WTC11 (cell line): Measurements from ENCODE around the gene ACTN1. TPM values are rescaled to one million over a fixed set of nuclear protein-coding genes. Genes with fewer than 3 reads are reported as not detected.

Source experiments
- ATAC-seq: fragments of 200-7000 bp; cut with Tn5 transposase; 2 replicates; pipeline ENCODE4 v1.10.0; 2021; ENCODE audit warnings: mild to moderate bottlenecking, moderate library complexity
- CTCF ChIA-PET: fragments of 300-600 bp; sonication (Branson Sonifier 250); formaldehyde crosslinking; loops from one replicate; lab custom pipeline; 2021; ENCODE audit warnings: antibody characterized with exemption; lab: Charles Lee
- POLR2A ChIA-PET: fragments of 350-600 bp; sonication (Branson Sonifier 250); formaldehyde crosslinking; loops from one replicate; lab custom pipeline; 2021; ENCODE audit warnings: antibody characterized with exemption; lab: Charles Lee
- DNase-seq: peaks from one replicate; pipeline ENCODE4 v3.0.0; 2021; ENCODE audit warnings: low spot score
- H3K27ac Mint-ChIP-seq: 2 replicates; pipeline ENCODE4 v1.8.0; 2021; ENCODE audit warnings: mixed read lengths
- H3K27me3 Mint-ChIP-seq: 2 replicates; pipeline ENCODE4 v1.8.0; 2021; ENCODE audit warnings: low read depth, mild to moderate bottlenecking, moderate library complexity, mixed read lengths
- H3K36me3 Mint-ChIP-seq: 2 replicates; pipeline ENCODE4 v1.8.0; 2021; ENCODE audit warnings: mixed read lengths
- H3K4me1 Mint-ChIP-seq: 2 replicates; pipeline ENCODE4 v1.8.0; 2022; ENCODE audit warnings: mixed read lengths
- H3K4me3 Mint-ChIP-seq: 2 replicates; pipeline ENCODE4 v1.8.0; 2021; ENCODE audit warnings: mild to moderate bottlenecking, moderate library complexity, mixed read lengths
- H3K9me3 Mint-ChIP-seq: 2 replicates; pipeline ENCODE4 v1.8.0; 2021; ENCODE audit warnings: mixed read lengths
- CREB1 ChIP-seq: sonication (generic); formaldehyde crosslinking; IDR thresholded peaks from 2 replicates; pipeline ENCODE4 v1.8.0; 2023; ENCODE audit warnings: mild to moderate bottlenecking, missing genetic modification reagents
- FOXP1 ChIP-seq: sonication (generic); formaldehyde crosslinking; IDR thresholded peaks from 2 replicates; pipeline ENCODE4 v1.8.0; 2022; ENCODE audit warnings: missing genetic modification reagents, mild to moderate bottlenecking, moderate library complexity, borderline replicate concordance
- GABPB1 ChIP-seq: sonication (generic); formaldehyde crosslinking; IDR thresholded peaks from 2 replicates; pipeline ENCODE4 v1.8.1; 2023; ENCODE audit warnings: mild to moderate bottlenecking, missing genetic modification reagents
- NR1H2 ChIP-seq: sonication (generic); formaldehyde crosslinking; IDR thresholded peaks from 2 replicates; pipeline ENCODE4 v1.9.0; 2021; ENCODE audit warnings: mild to moderate bottlenecking, moderate library complexity, missing genetic modification reagents
- TCF7 ChIP-seq: sonication (generic); formaldehyde crosslinking; IDR thresholded peaks from 2 replicates; pipeline ENCODE4 v1.8.0; 2022; ENCODE audit warnings: mild to moderate bottlenecking, low read depth, missing genetic modification reagents, moderate library complexity
- TP53 ChIP-seq: sonication (generic); formaldehyde crosslinking; IDR thresholded peaks from 2 replicates; pipeline ENCODE4 v1.8.1; 2023; ENCODE audit warnings: mild to moderate bottlenecking, missing genetic modification reagents
- ZNF671 ChIP-seq: fragments of 250-450 bp; sonication (Bioruptor Pico); IDR thresholded peaks from 2 replicates; pipeline ENCODE4 v1.8.0; 2021; ENCODE audit warnings: mild to moderate bottlenecking
- total RNA-seq: library from RNA; stranded (reverse); gene quantifications from 3 replicates; pipeline ENCODE4 v1.2.3, GENCODE V29; 2021
- TF ChIP-seq, protein P1 (sequence below): sonication (generic); formaldehyde crosslinking; conservative IDR thresholded peaks from 2 replicates; pipeline ENCODE4 v1.8.1; 2023; ENCODE audit warnings: mild to moderate bottlenecking, low read depth, missing genetic modification reagents, moderate library complexity
- TF ChIP-seq, protein P2 (sequence below): sonication (generic); formaldehyde crosslinking; IDR thresholded peaks from 2 replicates; pipeline ENCODE4 v1.8.1; 2023; ENCODE audit warnings: mild to moderate bottlenecking, moderate library complexity, missing genetic modification reagents
- TF ChIP-seq, protein P3 (sequence below): fragments of 250-450 bp; sonication (Bioruptor Pico); IDR thresholded peaks from 2 replicates; pipeline ENCODE4 v2.1.2; 2022; ENCODE audit warnings: mild to moderate bottlenecking, moderate library complexity
- TF ChIP-seq, protein P4 (sequence below): sonication (generic); formaldehyde crosslinking; IDR thresholded peaks from 2 replicates; pipeline ENCODE4 v1.8.1; 2022; ENCODE audit warnings: missing genetic modification reagents, borderline replicate concordance
- TF ChIP-seq, protein P5 (sequence below): sonication (generic); formaldehyde crosslinking; IDR thresholded peaks from 2 replicates; pipeline ENCODE4 v1.8.0; 2022; ENCODE audit warnings: missing genetic modification reagents
- TF ChIP-seq, protein P6 (sequence below): fragments of 200-600 bp; IDR thresholded peaks from 2 replicates; pipeline ENCODE4 v1.8.0; 2022; ENCODE audit warnings: antibody characterized with exemption
- TF ChIP-seq, protein P7 (sequence below): sonication (generic); formaldehyde crosslinking; IDR thresholded peaks from 2 replicates; pipeline ENCODE4 v1.8.0; 2022; ENCODE audit warnings: mild to moderate bottlenecking, missing genetic modification reagents

ACTN1 gene
- total RNA-seq, 1 experiment from 2014 or later: 196 TPM

DNA sequence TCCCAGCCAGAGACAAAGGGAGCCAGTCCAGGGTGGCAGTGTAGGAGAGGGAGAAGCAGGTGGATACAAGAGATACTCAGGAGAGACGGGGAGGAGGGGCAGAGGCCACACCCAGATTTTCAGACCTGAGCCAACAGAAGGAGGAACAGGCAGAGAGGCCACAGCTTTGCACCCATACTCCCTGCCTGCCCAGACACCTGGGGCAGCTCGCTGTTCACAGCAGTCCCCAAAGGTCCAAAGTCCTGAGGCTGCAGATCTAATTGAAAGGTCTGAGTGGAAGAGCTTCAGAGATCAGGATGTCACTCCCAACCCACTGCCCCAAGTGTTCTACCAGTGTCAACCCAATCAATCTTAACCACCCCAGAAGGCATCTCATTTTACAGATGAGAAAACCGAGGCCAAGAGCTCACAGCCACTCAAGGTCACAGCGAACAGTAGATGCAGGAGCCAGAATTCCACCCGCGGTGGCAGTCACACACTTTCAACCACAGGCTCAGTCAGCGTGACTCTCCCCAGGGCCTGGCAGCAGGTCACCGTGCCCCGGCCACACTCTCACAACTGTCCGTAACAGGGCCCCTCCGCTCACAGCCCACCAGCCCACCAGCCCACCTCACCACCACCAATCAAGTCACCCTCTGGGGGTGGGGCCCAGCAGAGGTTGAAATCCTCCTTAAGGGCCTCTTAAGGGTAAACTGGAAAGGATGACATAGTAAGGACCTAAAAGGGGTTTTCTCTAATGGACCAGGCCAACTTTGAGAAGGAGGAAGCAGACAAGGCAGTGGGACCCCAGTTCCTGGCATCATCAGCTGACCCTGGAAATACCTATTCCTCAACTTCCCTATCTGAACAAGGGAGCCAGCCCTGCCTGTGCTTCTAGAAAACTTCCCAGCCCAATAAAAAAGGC lies 33.3 kb downstream of the ACTN1 start (continued):
- TF ChIP-seq, protein P1, sequence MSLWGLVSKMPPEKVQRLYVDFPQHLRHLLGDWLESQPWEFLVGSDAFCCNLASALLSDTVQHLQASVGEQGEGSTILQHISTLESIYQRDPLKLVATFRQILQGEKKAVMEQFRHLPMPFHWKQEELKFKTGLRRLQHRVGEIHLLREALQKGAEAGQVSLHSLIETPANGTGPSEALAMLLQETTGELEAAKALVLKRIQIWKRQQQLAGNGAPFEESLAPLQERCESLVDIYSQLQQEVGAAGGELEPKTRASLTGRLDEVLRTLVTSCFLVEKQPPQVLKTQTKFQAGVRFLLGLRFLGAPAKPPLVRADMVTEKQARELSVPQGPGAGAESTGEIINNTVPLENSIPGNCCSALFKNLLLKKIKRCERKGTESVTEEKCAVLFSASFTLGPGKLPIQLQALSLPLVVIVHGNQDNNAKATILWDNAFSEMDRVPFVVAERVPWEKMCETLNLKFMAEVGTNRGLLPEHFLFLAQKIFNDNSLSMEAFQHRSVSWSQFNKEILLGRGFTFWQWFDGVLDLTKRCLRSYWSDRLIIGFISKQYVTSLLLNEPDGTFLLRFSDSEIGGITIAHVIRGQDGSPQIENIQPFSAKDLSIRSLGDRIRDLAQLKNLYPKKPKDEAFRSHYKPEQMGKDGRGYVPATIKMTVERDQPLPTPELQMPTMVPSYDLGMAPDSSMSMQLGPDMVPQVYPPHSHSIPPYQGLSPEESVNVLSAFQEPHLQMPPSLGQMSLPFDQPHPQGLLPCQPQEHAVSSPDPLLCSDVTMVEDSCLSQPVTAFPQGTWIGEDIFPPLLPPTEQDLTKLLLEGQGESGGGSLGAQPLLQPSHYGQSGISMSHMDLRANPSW (CRISPR knock-in tag): no peak
- TF ChIP-seq TCF7 (CRISPR knock-in tag) (no peak), CREB1 (CRISPR knock-in tag) (no peak), NR1H2 (CRISPR knock-in tag) (no peak)
- TF ChIP-seq, protein P2, sequence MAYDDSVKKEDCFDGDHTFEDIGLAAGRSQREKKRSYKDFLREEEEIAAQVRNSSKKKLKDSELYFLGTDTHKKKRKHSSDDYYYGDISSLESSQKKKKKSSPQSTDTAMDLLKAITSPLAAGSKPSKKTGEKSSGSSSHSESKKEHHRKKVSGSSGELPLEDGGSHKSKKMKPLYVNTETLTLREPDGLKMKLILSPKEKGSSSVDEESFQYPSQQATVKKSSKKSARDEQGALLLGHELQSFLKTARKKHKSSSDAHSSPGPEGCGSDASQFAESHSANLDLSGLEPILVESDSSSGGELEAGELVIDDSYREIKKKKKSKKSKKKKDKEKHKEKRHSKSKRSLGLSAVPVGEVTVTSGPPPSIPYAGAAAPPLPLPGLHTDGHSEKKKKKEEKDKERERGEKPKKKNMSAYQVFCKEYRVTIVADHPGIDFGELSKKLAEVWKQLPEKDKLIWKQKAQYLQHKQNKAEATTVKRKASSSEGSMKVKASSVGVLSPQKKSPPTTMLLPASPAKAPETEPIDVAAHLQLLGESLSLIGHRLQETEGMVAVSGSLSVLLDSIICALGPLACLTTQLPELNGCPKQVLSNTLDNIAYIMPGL: no peak
- TF ChIP-seq, protein P3, sequence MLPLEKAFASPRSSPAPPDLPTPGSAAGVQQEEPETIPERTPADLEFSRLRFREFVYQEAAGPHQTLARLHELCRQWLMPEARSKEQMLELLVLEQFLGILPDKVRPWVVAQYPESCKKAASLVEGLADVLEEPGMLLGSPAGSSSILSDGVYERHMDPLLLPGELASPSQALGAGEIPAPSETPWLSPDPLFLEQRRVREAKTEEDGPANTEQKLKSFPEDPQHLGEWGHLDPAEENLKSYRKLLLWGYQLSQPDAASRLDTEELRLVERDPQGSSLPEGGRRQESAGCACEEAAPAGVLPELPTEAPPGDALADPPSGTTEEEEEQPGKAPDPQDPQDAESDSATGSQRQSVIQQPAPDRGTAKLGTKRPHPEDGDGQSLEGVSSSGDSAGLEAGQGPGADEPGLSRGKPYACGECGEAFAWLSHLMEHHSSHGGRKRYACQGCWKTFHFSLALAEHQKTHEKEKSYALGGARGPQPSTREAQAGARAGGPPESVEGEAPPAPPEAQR (CRISPR knock-in tag): no peak
- TF ChIP-seq, all 79 proteins: peak for 0

DNA sequence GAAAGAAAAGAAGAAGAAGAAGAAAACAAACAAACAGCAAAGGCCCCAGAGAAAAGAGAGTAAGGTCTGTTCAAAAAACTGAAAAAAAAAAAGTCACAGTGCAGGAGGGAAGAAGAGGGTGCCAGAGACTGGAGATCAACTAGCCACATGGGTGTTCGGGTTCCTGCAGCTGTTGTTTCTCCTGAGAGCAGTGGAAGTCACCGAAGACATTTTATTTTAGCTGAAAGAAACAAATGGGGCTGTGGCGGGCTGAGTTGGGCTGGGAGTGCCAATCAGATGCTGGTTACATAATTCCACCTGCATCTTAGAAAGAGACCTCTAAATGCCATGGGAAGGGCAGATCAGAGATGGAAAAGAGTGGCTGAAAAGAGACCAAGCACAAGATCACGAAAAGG lies 33.9 kb downstream of the ACTN1 start:
- POLR2A ChIA-PET: interaction anchor here (1.0 to 1.2 kb wide), 2 partner anchors 32 to 317 kb away, joined by 3 read pairs; no protein-coding TSS in a partner anchor

DNA sequence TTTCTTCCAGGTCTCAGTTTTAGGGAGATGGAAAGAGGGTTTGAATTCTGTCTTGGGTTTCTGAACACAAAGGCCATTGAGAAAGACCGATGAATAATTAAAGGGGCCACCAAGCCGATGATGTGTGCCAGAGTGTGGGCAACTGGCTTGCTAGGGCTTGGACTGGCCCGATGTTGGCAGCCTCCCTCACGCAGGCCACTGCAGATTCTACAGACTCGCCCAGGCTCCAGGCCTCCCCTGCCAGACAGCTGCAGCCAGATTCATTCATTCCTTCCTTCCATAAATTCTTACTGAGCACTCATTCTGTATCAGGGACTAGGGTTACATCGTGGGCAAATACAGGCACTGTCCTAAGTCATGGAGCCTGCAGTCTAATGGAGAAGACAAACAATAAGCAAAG lies 34.9 kb downstream of the ACTN1 start:
- Mint-ChIP-seq H3K36me3 (no peaks in the 10 kb centered on the region), H3K9me3 (no peaks in the 10 kb centered on the region), H3K4me3 (no peak overlapping the region), H3K27me3 (no peaks in the 10 kb centered on the region), H3K4me1 (peaks cover 87% of the 10 kb centered on the region), H3K27ac (peak overlapping the region; percentile 43)
- ChIA-PET CTCF (interaction anchor here (0.6 kb wide), 1 partner anchor 197 kb away, joined by 3 read pairs; no protein-coding TSS in a partner anchor), POLR2A (interaction anchor here (1.0 kb wide), 1 partner anchor 33 kb away, joined by 3 read pairs; no protein-coding TSS in a partner anchor)
- ATAC-seq: no peak
- DNase-seq: no peak
- TF ChIP-seq TP53 (no peak), FOXP1 (CRISPR knock-in tag) (no peak)
- TF ChIP-seq, protein P4, sequence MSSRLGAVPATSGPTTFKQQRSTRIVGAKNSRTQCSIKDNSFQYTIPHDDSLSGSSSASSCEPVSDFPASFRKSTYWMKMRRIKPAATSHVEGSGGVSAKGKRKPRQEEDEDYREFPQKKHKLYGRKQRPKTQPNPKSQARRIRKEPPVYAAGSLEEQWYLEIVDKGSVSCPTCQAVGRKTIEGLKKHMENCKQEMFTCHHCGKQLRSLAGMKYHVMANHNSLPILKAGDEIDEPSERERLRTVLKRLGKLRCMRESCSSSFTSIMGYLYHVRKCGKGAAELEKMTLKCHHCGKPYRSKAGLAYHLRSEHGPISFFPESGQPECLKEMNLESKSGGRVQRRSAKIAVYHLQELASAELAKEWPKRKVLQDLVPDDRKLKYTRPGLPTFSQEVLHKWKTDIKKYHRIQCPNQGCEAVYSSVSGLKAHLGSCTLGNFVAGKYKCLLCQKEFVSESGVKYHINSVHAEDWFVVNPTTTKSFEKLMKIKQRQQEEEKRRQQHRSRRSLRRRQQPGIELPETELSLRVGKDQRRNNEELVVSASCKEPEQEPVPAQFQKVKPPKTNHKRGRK (CRISPR knock-in tag): no peak
- TF ChIP-seq, protein P5, sequence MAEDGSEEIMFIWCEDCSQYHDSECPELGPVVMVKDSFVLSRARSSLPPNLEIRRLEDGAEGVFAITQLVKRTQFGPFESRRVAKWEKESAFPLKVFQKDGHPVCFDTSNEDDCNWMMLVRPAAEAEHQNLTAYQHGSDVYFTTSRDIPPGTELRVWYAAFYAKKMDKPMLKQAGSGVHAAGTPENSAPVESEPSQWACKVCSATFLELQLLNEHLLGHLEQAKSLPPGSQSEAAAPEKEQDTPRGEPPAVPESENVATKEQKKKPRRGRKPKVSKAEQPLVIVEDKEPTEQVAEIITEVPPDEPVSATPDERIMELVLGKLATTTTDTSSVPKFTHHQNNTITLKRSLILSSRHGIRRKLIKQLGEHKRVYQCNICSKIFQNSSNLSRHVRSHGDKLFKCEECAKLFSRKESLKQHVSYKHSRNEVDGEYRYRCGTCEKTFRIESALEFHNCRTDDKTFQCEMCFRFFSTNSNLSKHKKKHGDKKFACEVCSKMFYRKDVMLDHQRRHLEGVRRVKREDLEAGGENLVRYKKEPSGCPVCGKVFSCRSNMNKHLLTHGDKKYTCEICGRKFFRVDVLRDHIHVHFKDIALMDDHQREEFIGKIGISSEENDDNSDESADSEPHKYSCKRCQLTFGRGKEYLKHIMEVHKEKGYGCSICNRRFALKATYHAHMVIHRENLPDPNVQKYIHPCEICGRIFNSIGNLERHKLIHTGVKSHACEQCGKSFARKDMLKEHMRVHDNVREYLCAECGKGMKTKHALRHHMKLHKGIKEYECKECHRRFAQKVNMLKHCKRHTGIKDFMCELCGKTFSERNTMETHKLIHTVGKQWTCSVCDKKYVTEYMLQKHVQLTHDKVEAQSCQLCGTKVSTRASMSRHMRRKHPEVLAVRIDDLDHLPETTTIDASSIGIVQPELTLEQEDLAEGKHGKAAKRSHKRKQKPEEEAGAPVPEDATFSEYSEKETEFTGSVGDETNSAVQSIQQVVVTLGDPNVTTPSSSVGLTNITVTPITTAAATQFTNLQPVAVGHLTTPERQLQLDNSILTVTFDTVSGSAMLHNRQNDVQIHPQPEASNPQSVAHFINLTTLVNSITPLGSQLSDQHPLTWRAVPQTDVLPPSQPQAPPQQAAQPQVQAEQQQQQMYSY: no peak
- TF ChIP-seq, protein P3 (CRISPR knock-in tag): no peak
- TF ChIP-seq, protein P6, sequence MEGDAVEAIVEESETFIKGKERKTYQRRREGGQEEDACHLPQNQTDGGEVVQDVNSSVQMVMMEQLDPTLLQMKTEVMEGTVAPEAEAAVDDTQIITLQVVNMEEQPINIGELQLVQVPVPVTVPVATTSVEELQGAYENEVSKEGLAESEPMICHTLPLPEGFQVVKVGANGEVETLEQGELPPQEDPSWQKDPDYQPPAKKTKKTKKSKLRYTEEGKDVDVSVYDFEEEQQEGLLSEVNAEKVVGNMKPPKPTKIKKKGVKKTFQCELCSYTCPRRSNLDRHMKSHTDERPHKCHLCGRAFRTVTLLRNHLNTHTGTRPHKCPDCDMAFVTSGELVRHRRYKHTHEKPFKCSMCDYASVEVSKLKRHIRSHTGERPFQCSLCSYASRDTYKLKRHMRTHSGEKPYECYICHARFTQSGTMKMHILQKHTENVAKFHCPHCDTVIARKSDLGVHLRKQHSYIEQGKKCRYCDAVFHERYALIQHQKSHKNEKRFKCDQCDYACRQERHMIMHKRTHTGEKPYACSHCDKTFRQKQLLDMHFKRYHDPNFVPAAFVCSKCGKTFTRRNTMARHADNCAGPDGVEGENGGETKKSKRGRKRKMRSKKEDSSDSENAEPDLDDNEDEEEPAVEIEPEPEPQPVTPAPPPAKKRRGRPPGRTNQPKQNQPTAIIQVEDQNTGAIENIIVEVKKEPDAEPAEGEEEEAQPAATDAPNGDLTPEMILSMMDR: no peak

More for the DNA sequence above, 33.9 kb downstream of the ACTN1 start:
- H3K4me1 Mint-ChIP-seq: peaks cover 84% of the 10 kb centered on the region
- no peaks in the 10 kb centered on the region for H3K27me3 Mint-ChIP-seq
- no peaks in the 10 kb centered on the region for H3K9me3 Mint-ChIP-seq
- peak overlapping the region; percentile 73 for H3K27ac Mint-ChIP-seq
- DNase-seq (no peak), ATAC-seq (no peak)
- no peak overlapping the region for H3K4me3 Mint-ChIP-seq
- no peak for TF ChIP-seq GABPB1 (CRISPR knock-in tag)
- TF ChIP-seq, protein P7, sequence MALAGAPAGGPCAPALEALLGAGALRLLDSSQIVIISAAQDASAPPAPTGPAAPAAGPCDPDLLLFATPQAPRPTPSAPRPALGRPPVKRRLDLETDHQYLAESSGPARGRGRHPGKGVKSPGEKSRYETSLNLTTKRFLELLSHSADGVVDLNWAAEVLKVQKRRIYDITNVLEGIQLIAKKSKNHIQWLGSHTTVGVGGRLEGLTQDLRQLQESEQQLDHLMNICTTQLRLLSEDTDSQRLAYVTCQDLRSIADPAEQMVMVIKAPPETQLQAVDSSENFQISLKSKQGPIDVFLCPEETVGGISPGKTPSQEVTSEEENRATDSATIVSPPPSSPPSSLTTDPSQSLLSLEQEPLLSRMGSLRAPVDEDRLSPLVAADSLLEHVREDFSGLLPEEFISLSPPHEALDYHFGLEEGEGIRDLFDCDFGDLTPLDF: no peak
- TF ChIP-seq ZNF671: no peak
- no peaks in the 10 kb centered on the region for H3K36me3 Mint-ChIP-seq
- CTCF ChIA-PET: interaction anchor here (0.9 to 1.6 kb wide), 2 partner anchors 9 to 162 kb away, joined by 3 to 4 read pairs; no protein-coding TSS in a partner anchor
